ENCODE results near the gene PHAF1. TPM values are rescaled to one million over a fixed set of nuclear protein-coding genes. Genes with fewer than 3 reads are reported as not detected.
A peak's percentile ranks its signal among the peaks of the same experiment; 100 is the strongest.

Gene PHAF1
- total and polyA plus RNA-seq, 2 of the 13 experiments (the other 11 are each of a cell fraction or from before 2014, with no cell fraction given), result 48.3 to 174 TPM

GRCh38 chr16:67177743-67178699 is 68.3 kb downstream of the PHAF1 start (continued):
- peak; percentile 84 for TF ChIP-seq MYC (CRISPR knock-in tag; IDR thresholded peaks at IDR 0.05; ENCODE audit: borderline replicate concordance)
- TF ChIP-seq ZNF788 (CRISPR knock-in tag; IDR thresholded peaks at IDR 0.05; ENCODE audit: borderline replicate concordance), result peak; percentile 89
- TF ChIP-seq, protein P1, sequence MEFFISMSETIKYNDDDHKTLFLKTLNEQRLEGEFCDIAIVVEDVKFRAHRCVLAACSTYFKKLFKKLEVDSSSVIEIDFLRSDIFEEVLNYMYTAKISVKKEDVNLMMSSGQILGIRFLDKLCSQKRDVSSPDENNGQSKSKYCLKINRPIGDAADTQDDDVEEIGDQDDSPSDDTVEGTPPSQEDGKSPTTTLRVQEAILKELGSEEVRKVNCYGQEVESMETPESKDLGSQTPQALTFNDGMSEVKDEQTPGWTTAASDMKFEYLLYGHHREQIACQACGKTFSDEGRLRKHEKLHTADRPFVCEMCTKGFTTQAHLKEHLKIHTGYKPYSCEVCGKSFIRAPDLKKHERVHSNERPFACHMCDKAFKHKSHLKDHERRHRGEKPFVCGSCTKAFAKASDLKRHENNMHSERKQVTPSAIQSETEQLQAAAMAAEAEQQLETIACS (CRISPR knock-in tag; IDR thresholded peaks at IDR 0.05), result peak; percentile 73
- 0 out of 2 replicates have a peak, but pooled peaks have one; percentile 52 for TF ChIP-seq FUBP1 (CRISPR knock-in tag; IDR thresholded peaks at IDR 0.05; ENCODE audit: borderline replicate concordance)
- 0 out of 2 replicates have a peak, but pooled peaks have one; percentile 54 for TF ChIP-seq ZNF691 (CRISPR knock-in tag; IDR thresholded peaks at IDR 0.05; ENCODE audit: borderline replicate concordance, low read depth)
- TF ChIP-seq TARDBP (CRISPR knock-in tag; IDR thresholded peaks at IDR 0.05), result peak; percentile 53; the same call in 1 of the 2 replicates
- no peak for TF ChIP-seq HNRNPL (IDR thresholded peaks at IDR 0.05; ENCODE audit: low read depth, low read length)
- TF ChIP-seq PAWR (CRISPR knock-in tag; IDR thresholded peaks at IDR 0.05; ENCODE audit: borderline replicate concordance), result no peak
- TF ChIP-seq DMAP1 (CRISPR knock-in tag; IDR thresholded peaks at IDR 0.05), result no peak
- TF ChIP-seq GATA4 (IDR thresholded peaks at IDR 0.05; ENCODE audit: borderline replicate concordance, low read depth), result 0 out of 2 replicates have a peak, but pooled peaks have one; percentile 15
- TF ChIP-seq, protein P2, sequence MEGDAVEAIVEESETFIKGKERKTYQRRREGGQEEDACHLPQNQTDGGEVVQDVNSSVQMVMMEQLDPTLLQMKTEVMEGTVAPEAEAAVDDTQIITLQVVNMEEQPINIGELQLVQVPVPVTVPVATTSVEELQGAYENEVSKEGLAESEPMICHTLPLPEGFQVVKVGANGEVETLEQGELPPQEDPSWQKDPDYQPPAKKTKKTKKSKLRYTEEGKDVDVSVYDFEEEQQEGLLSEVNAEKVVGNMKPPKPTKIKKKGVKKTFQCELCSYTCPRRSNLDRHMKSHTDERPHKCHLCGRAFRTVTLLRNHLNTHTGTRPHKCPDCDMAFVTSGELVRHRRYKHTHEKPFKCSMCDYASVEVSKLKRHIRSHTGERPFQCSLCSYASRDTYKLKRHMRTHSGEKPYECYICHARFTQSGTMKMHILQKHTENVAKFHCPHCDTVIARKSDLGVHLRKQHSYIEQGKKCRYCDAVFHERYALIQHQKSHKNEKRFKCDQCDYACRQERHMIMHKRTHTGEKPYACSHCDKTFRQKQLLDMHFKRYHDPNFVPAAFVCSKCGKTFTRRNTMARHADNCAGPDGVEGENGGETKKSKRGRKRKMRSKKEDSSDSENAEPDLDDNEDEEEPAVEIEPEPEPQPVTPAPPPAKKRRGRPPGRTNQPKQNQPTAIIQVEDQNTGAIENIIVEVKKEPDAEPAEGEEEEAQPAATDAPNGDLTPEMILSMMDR (CRISPR knock-in tag; IDR thresholded peaks at IDR 0.05), result peak; percentile 36
- TF ChIP-seq CC2D1A (CRISPR knock-in tag; IDR thresholded peaks at IDR 0.05), result no peak
- TF ChIP-seq, protein P3, sequence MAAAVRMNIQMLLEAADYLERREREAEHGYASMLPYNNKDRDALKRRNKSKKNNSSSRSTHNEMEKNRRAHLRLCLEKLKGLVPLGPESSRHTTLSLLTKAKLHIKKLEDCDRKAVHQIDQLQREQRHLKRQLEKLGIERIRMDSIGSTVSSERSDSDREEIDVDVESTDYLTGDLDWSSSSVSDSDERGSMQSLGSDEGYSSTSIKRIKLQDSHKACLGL (CRISPR knock-in tag; IDR thresholded peaks at IDR 0.05), result peak; percentile 82
- no peak for TF ChIP-seq CBX2 (IDR thresholded peaks at IDR 0.05; ENCODE audit: low read depth, low read length)
- no peak; the same call in 1 of the 2 replicates for TF ChIP-seq CBX2 (CRISPR knock-in tag; IDR thresholded peaks at IDR 0.05; ENCODE audit: low read depth)
- TF ChIP-seq, protein P4, sequence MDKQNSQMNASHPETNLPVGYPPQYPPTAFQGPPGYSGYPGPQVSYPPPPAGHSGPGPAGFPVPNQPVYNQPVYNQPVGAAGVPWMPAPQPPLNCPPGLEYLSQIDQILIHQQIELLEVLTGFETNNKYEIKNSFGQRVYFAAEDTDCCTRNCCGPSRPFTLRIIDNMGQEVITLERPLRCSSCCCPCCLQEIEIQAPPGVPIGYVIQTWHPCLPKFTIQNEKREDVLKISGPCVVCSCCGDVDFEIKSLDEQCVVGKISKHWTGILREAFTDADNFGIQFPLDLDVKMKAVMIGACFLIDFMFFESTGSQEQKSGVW (CRISPR knock-in tag; IDR thresholded peaks at IDR 0.05; ENCODE audit: borderline replicate concordance), result no peak
- TF ChIP-seq ATF7-NPFF (CRISPR knock-in tag; IDR thresholded peaks at IDR 0.05; ENCODE audit: low read depth), result peak; percentile 70; the same call in 1 of the 2 replicates
- TF ChIP-seq ZNF225 (CRISPR knock-in tag; IDR thresholded peaks at IDR 0.05), result no peak
- peak; percentile 55; the same call in 1 of the 2 replicates for TF ChIP-seq MXD4 (CRISPR knock-in tag; IDR thresholded peaks at IDR 0.05)
- TF ChIP-seq POLR2AphosphoS5 (IDR thresholded peaks at IDR 0.05; ENCODE audit: low read depth, low read length), result peak; percentile 55; the same call in 1 of the 2 replicates
- peak; percentile 66; the same call in 1 of the 2 replicates for TF ChIP-seq ZNF547 (CRISPR knock-in tag; IDR thresholded peaks at IDR 0.05)

Measured in HepG2 (cell line).